H9 (cell line): ENCODE measurements around the gene C1orf105. TPM values are rescaled to one million over a fixed set of nuclear protein-coding genes. Genes with fewer than 3 reads are reported as not detected.

ENCODE experiments used
- DNase-seq: peaks from one replicate; pipeline ENCODE4 v3.0.0-alpha.2; 2017
- H2AFZ ChIP-seq: one replicate; pipeline ENCODE4 v1.6.1; 2013; ENCODE audit warnings: mild to moderate bottlenecking, low read length, control low read depth, moderate library complexity
- H2AK5ac ChIP-seq: 2 replicates; pipeline ENCODE4 v1.6.1; 2013; ENCODE audit warnings: low read length, control low read depth, mixed read lengths; ENCODE audit not compliant: insufficient read length
- H2BK120ac ChIP-seq: one replicate; pipeline ENCODE4 v1.6.1; 2013; ENCODE audit warnings: low read depth, mild to moderate bottlenecking, low read length, control low read depth, inconsistent platforms; ENCODE audit not compliant: poor library complexity, severe bottlenecking
- H2BK12ac ChIP-seq: 2 replicates; pipeline ENCODE4 v1.6.1; 2013; ENCODE audit warnings: low read length, control low read depth, mixed read lengths, low read depth; ENCODE audit not compliant: insufficient read length
- H2BK15ac ChIP-seq: 2 replicates; pipeline ENCODE4 v1.6.1; 2013; ENCODE audit warnings: low read depth, low read length, control low read depth
- H2BK20ac ChIP-seq: one replicate; pipeline ENCODE4 v1.6.1; 2013; ENCODE audit warnings: low read depth, mild to moderate bottlenecking, low read length, control low read depth, inconsistent platforms; ENCODE audit not compliant: poor library complexity, severe bottlenecking
- H2BK5ac ChIP-seq: 2 replicates; pipeline ENCODE4 v1.6.1; 2013; ENCODE audit warnings: low read length, control low read depth, mixed read lengths; ENCODE audit not compliant: insufficient read length
- H3K14ac ChIP-seq: 2 replicates; pipeline ENCODE4 v1.6.1; 2013; ENCODE audit warnings: low read length, control low read depth; ENCODE audit not compliant: insufficient read depth
- H3K18ac ChIP-seq: 2 replicates; pipeline ENCODE4 v1.6.1; 2013; ENCODE audit warnings: low read depth, mild to moderate bottlenecking, mixed read lengths, low read length, control low read depth; ENCODE audit not compliant: insufficient read length
- H3K23ac ChIP-seq: 2 replicates; pipeline ENCODE4 v1.6.1; 2013; ENCODE audit warnings: low read length, control low read depth, mixed read lengths, low read depth; ENCODE audit not compliant: insufficient read length
- H3K23me2 ChIP-seq: 2 replicates; pipeline ENCODE4 v1.6.1; 2013; ENCODE audit warnings: low read depth, mild to moderate bottlenecking, mixed read lengths, low read length, control low read depth; ENCODE audit not compliant: insufficient read length, poor library complexity, severe bottlenecking
- H3K27ac ChIP-seq: 2 replicates; pipeline ENCODE4 v1.5.1; 2013; ENCODE audit warnings: low read length, control low read depth, mixed read lengths, low read depth; ENCODE audit not compliant: insufficient read length
- H3K27me3 ChIP-seq: 2 replicates; pipeline ENCODE4 v1.6.1; 2013; ENCODE audit warnings: low read length, control low read depth, inconsistent platforms; ENCODE audit not compliant: insufficient read depth
- H3K4ac ChIP-seq: 2 replicates; pipeline ENCODE4 v1.6.1; 2013; ENCODE audit warnings: low read depth, mild to moderate bottlenecking, control low read depth, inconsistent platforms, low read length, moderate library complexity
- H3K4me1 ChIP-seq: 2 replicates; pipeline ENCODE4 v1.6.1; 2013; ENCODE audit warnings: low read length, control low read depth, inconsistent platforms; ENCODE audit not compliant: insufficient read depth
- H3K4me2 ChIP-seq: 2 replicates; pipeline ENCODE4 v1.6.1; 2013; ENCODE audit warnings: low read length, control low read depth, mixed read lengths; ENCODE audit not compliant: insufficient read length, insufficient read depth
- H3K56ac ChIP-seq: 2 replicates; pipeline ENCODE4 v1.6.1; 2013; ENCODE audit warnings: low read depth, mild to moderate bottlenecking, mixed read lengths, low read length, control low read depth; ENCODE audit not compliant: insufficient read length
- H3K79me1 ChIP-seq: 2 replicates; pipeline ENCODE4 v1.6.1; 2013; ENCODE audit warnings: low read depth, mild to moderate bottlenecking, moderate library complexity, low read length, control low read depth, inconsistent platforms; ENCODE audit not compliant: insufficient read depth, poor library complexity, severe bottlenecking
- H3K79me2 ChIP-seq: 2 replicates; pipeline ENCODE4 v1.6.1; 2013; ENCODE audit warnings: low read length, control low read depth, inconsistent platforms; ENCODE audit not compliant: insufficient read depth
- H3K9ac ChIP-seq: 2 replicates; pipeline ENCODE4 v1.6.1; 2013; ENCODE audit warnings: low read length, control low read depth, mixed read lengths; ENCODE audit not compliant: insufficient read length; ENCODE audit errors: extremely low read depth
- H3K9me3 ChIP-seq: one replicate; pipeline ENCODE4 v1.6.1; 2013; ENCODE audit warnings: low read depth, low read length, inconsistent platforms; ENCODE audit not compliant: control insufficient read depth
- H3T11ph ChIP-seq: one replicate; pipeline ENCODE4 v1.6.1; 2013; ENCODE audit warnings: mild to moderate bottlenecking, low read length, control low read depth, inconsistent platforms
- H4K20me1 ChIP-seq: one replicate; pipeline ENCODE4 v1.6.1; 2013; ENCODE audit not compliant: control insufficient read depth, insufficient read length, insufficient read depth
- H4K5ac ChIP-seq: 2 replicates; pipeline ENCODE4 v1.6.1; 2013; ENCODE audit warnings: low read depth, mild to moderate bottlenecking, mixed read lengths, low read length, control low read depth; ENCODE audit not compliant: insufficient read length
- H4K8ac ChIP-seq: replicated peaks from 2 replicates; pipeline ENCODE4 v1.6.1; 2013; ENCODE audit warnings: low read length, control low read depth, mixed read lengths, low read depth; ENCODE audit not compliant: insufficient read length
- H4K91ac ChIP-seq: 2 replicates; pipeline ENCODE4 v1.6.1; 2013; ENCODE audit warnings: low read depth, mild to moderate bottlenecking, moderate library complexity, mixed read lengths, low read length, control low read depth; ENCODE audit not compliant: insufficient read length
- H3K27ac Mint-ChIP-seq, 3 experiments: 2 replicates in 2 of 3; 3 replicates in 1 of 3; pipeline ENCODE4 v1.8.0; 2020 to 2021; ENCODE audit warnings: mixed read lengths in 3 of 3, mild to moderate bottlenecking in 1 of 3, moderate library complexity in 1 of 3
- H3K27me3 Mint-ChIP-seq: 2 replicates; pipeline ENCODE4 v1.8.0; 2021; ENCODE audit warnings: low read depth, mild to moderate bottlenecking, moderate library complexity, mixed read lengths
- H3K36me3 Mint-ChIP-seq, 3 experiments: 2 replicates in 2 of 3; 3 replicates in 1 of 3; pipeline ENCODE4 v1.8.0; 2020 to 2021; ENCODE audit warnings: low read depth in 3 of 3, mixed read lengths in 3 of 3; ENCODE audit not compliant: insufficient read depth in 1 of 3
- H3K4me1 Mint-ChIP-seq, 2 experiments: 2 replicates each; pipeline ENCODE4 v1.8.0; 2020; ENCODE audit warnings: mixed read lengths in 2 of 2
- H3K4me3 Mint-ChIP-seq, 2 experiments: 2 replicates in 1 of 2; 3 replicates in 1 of 2; pipeline ENCODE4 v1.8.0; 2020 to 2021; ENCODE audit warnings: mild to moderate bottlenecking in 2 of 2, mixed read lengths in 2 of 2, moderate library complexity in 1 of 2
- H3K9me3 Mint-ChIP-seq, 2 experiments: 2 replicates in 1 of 2; 3 replicates in 1 of 2; pipeline ENCODE4 v1.8.0; 2020; ENCODE audit warnings: mild to moderate bottlenecking in 2 of 2, mixed read lengths in 2 of 2, moderate library complexity in 1 of 2
- WGBS: extraction: QIAGEN DNeasy Blood & Tissue Kit; methylation state at CpG from one replicate; pipeline ENCODE4 v1.1.7; 2013; ENCODE audit warnings: missing lambda C conversion rate, low lambda C conversion rate, mixed read lengths; ENCODE audit not compliant: insufficient read length; ENCODE audit errors: extremely low coverage; 5-methylcytosine and 5-hydroxymethylcytosine counted together
- total RNA-seq: library from RNA; stranded (reverse); gene quantifications from 2 replicates; pipeline ENCODE4 v1.2.1, GENCODE V29; 2021
- TF ChIP-seq, protein P1 (sequence below): fragments of 200-600 bp; sonication (generic); conservative IDR thresholded peaks from 3 replicates; pipeline ENCODE4 v1.8.0; 2021; ENCODE audit warnings: antibody characterized with exemption, mild to moderate bottlenecking

Gene C1orf105
- total RNA-seq, 1 experiment from 2014 or later, result not detected

GRCh38 chr1:172408958-172409357 is 11.5 kb upstream of the C1orf105 start:
- H3K4me1 Mint-ChIP-seq, result peaks cover 0 to 2% of the 10 kb centered on the region in 2 experiments; a peak in 2 of 4 replicates
- Histone ChIP-seq H4K20me1 (no peaks in the 10 kb centered on the region), H3K79me2 (no peaks in the 10 kb centered on the region), H2BK12ac (no peak overlapping the region), H3K4me1 (no peaks in the 10 kb centered on the region), H4K5ac (no peak overlapping the region), H2AFZ (no peak overlapping the region), H3K79me1 (no peaks in the 10 kb centered on the region), H3K56ac (no peak overlapping the region), H3K9ac (no peak overlapping the region), H3K14ac (no peak overlapping the region), H3K27me3 (no peaks in the 10 kb centered on the region), H3K27ac (no peak overlapping the region), H3K4ac (no peak overlapping the region), H3K9me3 (no peaks in the 10 kb centered on the region), H2BK20ac (no peak overlapping the region), H2AK5ac (no peak overlapping the region), H3K23ac (no peak overlapping the region), H4K91ac (no peak overlapping the region), H2BK120ac (no peak overlapping the region), H2BK15ac (no peak overlapping the region), H3K18ac (no peak overlapping the region), H2BK5ac (no peak overlapping the region), H3K23me2 (no peaks in the 10 kb centered on the region), H4K8ac (no peak overlapping the region), H3K4me2 (no peak overlapping the region), H3T11ph (no peak overlapping the region)
- no CpG with 5 or more reads among the region's 1 CpG for WGBS
- H3K27me3 Mint-ChIP-seq, result no peaks in the 10 kb centered on the region
- no peak overlapping the region for H3K4me3 Mint-ChIP-seq
- TF ChIP-seq, protein P1, sequence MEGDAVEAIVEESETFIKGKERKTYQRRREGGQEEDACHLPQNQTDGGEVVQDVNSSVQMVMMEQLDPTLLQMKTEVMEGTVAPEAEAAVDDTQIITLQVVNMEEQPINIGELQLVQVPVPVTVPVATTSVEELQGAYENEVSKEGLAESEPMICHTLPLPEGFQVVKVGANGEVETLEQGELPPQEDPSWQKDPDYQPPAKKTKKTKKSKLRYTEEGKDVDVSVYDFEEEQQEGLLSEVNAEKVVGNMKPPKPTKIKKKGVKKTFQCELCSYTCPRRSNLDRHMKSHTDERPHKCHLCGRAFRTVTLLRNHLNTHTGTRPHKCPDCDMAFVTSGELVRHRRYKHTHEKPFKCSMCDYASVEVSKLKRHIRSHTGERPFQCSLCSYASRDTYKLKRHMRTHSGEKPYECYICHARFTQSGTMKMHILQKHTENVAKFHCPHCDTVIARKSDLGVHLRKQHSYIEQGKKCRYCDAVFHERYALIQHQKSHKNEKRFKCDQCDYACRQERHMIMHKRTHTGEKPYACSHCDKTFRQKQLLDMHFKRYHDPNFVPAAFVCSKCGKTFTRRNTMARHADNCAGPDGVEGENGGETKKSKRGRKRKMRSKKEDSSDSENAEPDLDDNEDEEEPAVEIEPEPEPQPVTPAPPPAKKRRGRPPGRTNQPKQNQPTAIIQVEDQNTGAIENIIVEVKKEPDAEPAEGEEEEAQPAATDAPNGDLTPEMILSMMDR, result no peak
- H3K27ac Mint-ChIP-seq, result no peak overlapping the region
- no peaks in the 10 kb centered on the region for H3K36me3 Mint-ChIP-seq
- no peaks in the 10 kb centered on the region for H3K9me3 Mint-ChIP-seq
- no peak for DNase-seq
